Measurements from ENCODE around the gene PPP3CA.
"Not testable (repeated sequence)": the region's sequence is repeated elsewhere in the genome, so short reads cannot be mapped to it uniquely, and the experiment has no call there.

PPP3CA gene

DNA sequence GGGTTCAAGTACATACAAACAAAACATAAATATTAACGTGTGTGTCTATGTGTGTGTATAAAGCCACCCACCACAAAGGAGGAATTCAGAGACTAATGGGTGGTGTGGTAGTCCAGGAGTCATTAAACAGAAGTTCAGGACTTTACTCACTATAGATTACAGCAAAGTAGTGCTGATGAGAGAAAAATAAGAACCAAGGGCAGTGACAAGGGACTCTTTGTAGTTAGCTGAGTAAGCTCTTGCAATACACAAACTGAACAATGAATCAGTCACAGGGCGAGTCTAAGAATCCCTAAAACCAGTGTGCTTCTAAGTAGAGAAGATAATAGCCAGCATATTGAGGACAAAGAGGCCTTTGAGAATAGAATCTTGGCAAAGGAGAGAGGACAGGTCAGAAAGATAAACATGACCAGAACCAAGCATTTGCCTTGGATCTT lies 232.4 kb downstream of the PPP3CA start:
- no peak for DNase-seq (ENCODE audit: extremely low read depth in 1 of 2, low read depth in 1 of 2)

DNA sequence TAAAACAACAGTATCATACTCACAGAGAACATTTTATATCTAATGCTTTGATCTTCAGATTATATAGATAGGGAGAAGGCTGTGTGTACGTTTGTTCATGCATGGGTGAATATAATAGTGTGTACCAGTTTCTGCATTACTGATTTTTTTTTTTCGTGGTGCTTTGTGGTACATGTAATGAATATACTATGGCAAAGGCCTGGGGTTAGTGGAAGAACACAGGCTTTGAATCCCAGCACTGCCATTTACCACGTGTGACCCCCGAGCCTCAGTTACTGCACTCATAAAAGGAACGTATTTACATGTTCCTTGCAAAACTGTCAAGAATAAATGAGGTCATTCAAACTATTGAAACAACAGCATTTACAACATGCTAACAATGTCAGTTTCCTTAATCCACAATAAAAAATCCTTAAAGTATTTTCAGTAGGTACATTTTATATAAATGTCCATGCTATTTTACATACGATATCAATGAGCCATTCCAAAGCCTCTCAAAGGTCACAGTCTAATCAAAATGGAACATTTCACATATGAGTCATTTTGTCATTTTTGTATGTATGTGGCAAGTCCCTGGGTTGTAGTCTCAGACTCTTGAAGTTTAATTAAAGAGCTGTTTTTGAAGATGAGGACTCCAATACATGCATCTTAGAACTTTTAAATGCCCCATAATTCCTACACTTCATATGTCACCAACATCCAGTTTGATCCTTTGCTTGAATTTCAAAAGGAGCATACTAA lies 242.8 kb downstream of the PPP3CA start:
- DNase-seq (ENCODE audit: extremely low read depth in 1 of 2, low read depth in 1 of 2): no peak

DNA sequence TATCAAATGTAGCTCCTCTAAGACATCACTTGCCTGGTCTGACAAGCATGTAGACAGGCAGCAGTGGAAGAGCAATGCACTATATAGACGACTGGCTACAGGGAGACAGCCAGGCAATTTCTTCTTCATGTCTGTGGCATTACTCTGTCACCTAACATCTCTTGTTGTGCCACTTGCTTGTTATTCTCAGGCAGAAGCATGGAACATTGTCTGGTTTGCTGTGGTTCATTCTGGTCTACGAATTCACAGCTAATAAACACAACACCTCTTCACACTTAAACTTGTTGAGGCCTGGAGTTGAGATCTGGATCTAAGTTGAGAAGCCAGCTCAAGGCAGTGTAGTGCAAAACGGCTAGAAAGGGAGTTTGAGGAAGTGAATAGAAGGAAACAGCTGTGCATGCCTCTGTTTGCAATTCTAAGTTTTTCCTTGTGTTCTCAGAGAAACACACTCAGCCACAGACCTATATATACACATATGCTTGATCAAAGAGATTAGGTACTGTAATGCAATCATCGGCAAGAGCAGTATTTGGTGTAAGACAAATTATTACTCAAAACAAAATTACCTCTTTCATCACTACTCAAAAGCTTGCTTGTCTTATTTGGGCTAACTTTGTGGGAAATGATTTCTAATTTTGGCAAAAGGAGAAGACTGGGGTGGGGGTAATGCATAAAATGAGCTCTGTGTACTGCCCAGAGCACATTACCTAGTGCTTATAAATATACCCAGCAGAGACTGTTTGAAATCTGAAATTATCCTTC lies 243.8 kb downstream of the PPP3CA start:
- no peak for DNase-seq (ENCODE audit: extremely low read depth in 1 of 2, low read depth in 1 of 2)

DNA sequence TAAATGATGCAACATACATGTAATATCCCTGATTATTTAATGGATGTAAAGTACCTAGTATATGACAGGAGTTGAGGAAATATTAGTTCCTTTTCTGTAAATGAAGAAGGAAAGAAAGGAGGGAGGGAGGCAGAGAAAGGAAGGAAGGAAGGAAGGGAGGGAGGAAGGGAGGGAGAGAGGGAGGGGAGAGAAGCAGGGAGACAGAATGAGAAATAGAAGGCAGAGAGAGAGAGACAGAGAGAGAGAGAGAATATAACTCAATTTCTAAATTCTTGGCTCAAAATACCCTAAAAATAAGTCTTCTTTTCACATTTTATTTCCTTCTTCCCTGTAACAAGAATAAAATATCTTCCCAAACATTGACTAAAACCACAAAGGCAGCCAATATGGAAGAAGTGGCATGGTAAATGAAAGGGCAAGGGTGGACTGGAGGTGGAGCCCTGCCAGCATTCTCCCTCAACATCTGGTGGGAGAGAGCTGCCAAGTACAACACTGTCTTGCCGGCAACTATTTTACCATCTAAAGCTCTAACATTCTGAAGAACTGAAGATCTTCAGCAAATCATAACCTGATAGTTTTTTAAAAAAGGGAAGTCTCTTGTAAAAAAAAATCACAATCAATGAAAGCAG lies 245.1 kb downstream of the PPP3CA start:
- DNase-seq (ENCODE audit: extremely low read depth in 1 of 2, low read depth in 1 of 2): no peak

DNA sequence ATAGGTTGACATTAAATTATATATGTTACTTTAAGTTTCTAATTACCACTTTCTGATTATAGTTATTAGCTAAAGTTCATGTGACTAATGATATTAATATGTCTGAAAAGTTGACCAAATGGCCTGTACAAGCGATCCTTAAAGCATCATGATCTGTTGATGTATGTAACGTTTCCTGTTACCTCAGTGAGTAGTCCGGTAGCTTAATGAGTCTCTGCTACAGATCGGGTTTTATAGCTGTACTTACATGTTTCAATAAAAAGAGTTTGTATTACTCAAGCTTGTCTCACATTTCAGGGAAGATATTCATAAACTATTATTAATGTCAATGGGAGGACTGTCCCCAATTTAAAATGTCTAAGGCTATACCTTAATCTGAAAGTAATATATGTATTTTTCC lies 246.3 kb downstream of the PPP3CA start:
- no peak for DNase-seq (ENCODE audit: extremely low read depth in 1 of 2, low read depth in 1 of 2)

DNA sequence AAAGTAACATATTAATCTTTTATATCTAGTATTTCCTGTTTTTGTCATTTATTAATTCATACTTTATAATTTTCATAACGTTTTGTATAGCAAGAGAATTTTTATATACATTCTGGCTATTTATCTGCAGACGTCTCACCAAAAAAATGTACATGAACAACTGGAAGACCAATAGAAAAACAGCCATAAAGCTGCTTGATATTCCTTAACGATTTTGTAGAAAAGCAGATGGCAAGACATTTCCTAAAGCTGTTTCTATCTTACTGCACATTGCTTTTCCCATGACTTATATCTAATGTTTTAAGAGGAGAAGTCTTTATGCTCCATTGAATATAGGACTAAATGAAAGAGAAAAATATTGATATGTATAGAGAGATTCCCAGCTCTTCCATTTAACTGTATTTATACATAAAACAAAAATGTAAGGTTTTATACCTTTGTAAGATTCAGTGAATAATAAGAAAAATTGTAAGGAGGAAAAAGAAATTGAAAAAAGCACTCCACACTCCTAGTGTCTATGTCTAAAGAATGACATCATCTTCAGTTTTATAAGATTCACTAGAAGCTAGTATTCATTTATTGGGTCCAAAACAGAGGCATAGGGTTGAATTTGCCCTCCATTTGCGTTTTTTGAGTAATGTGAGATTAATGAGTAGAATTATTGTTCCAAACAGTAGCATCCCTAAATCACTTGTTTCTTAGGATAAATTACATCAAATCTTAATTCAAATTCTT lies 248.5 kb downstream of the PPP3CA start:
- DNase-seq (ENCODE audit: extremely low read depth in 1 of 2, low read depth in 1 of 2): no peak

DNA sequence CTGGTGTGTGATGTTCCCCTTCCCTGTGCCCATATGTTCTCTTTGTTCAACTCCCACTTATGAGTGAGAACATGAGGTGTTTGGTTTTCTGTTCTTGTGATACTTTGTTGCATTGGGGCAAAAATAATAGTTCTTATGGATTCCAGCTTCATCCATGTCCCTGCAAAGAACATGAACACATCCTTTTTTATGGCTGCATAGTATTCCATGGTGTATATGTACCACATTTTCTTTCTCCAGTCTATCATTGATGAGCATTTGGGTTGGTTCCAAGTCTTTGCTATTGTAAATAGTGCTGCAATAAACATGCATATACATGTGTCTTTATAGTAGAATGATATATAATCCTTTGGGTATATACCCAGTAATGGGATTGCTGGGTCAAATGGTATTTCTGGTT lies 254.7 kb downstream of the PPP3CA start:
- not testable (repeated sequence) for DNase-seq (ENCODE audit: extremely low read depth in 1 of 2, low read depth in 1 of 2)

DNA sequence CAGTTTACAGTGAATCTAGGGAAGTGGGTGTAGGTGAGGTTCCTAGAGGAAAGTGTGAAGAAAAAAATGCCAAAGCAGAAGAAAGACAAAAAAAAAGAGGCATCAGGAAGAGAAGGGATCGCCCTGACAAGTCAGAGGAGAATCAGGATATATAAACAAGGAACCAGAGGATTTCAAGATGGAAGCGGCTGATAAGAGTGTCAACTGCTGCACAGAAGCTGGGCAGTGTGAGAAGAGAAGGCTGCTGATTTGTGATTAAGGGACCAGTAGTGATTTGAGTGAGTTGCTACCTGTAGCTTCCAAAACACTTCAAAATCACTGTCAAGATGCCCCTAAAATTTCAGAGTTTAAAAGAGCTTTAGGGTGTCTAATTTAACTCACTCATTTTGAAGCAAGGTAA lies 258.2 kb downstream of the PPP3CA start:
- no peak for DNase-seq (ENCODE audit: extremely low read depth in 1 of 2, low read depth in 1 of 2)

DNA sequence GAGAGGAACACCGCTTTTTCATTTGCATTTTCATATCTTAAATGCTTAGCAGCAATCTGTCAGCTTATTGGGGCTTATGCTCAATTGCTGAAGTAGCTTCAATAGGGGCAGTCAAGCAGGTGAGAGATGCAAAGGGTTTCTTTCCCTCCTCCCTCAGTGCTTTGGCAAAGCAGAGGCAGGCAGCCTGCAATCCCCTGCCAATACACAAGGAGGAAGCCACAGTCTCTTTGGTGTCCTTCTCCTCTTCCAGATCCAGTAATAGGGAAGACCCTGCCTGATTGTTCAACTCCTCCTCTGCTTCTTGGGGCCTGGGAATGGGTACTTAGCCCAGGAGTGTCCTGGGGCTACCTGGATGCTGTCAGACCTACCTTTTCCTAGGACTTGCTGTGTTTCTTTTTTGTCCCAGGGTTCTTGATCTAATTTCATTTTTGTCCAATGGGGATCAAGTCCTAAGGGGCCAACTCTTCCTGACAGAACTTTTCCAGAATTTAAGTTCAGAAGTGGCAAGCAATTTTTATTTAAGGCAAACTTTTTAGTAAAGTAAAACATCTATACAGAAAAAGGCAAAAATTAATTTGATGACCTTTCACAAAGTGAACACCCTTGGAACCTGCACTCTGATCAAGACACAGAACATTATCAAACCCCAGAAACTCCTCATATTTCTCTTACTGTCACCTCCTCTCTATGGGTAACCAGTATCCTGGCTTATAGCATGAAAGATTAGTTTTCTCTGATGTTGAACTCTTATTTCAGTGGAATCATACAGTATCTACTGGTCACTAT lies 260.3 kb downstream of the PPP3CA start:
- no peak for DNase-seq (ENCODE audit: extremely low read depth in 1 of 2, low read depth in 1 of 2)

DNA sequence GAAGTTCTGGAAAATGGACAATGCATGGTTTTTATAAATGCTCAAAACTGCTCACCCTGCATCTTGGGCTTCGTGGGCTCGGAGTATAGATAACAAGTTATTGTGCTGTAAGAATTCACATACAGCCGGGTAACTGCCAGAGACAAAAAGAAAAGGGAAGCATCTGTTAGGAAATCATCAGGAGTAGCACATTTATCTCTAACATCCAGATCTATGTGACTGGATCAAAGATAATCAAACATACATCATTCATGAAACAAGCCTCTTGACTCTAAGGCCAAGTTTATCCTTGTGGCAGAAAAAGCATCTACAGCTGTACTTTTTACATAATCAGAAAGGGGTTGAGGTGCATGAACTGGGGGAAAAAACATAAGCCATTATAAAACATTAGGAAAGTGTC lies 264.2 kb downstream of the PPP3CA start:
- no peak for DNase-seq (ENCODE audit: extremely low read depth in 1 of 2, low read depth in 1 of 2)

DNA sequence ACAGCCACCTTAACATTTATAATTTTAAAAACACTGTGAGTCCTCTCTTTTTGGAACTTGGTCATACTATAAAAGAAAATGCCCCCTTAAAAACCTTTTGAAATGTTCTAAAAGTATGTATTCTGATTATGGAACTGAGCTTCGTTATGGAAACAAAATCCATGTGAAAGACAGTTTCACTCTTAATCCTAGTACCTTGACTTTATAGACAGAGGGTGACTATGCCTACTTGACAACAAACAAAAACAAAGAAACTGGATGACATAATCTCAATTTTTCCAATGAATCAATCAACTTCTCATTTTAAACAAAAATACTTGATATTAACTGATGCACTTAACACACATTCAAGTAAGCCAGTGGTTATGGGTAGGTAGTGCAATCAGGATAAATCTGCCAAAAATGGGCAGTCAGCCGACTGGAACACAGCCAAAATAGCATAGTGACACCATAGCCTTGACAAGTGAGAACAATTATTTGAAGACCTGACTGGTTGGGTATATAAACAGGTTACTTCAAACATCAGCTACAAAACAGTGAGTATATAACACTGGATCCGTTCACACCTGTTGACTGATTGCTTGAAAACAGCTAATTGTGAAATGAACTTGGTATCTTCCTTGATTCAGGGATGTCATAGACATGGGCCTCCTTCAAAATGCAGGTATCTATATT lies 265.5 kb downstream of the PPP3CA start:
- no peak for DNase-seq (ENCODE audit: extremely low read depth in 1 of 2, low read depth in 1 of 2)

DNA sequence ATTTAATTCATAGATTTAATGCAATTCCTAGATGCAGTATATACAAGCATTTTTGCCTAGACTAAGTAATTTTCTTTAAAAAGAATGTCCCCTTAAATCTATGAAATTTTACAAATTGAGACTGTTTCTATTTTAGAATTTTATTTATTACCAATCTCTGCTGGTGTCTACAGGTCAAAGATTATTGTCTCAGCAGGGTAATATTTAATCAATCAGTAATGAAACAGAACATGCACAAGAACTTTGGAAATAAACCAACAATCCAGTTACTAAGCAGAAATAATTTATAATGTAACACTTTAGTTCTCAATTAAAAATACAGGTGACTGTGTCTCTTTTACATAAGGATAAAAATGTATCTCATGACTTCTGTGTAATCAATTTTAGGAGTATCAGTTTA lies 266.2 kb downstream of the PPP3CA start:
- no peak for DNase-seq (ENCODE audit: extremely low read depth in 1 of 2, low read depth in 1 of 2)

DNA sequence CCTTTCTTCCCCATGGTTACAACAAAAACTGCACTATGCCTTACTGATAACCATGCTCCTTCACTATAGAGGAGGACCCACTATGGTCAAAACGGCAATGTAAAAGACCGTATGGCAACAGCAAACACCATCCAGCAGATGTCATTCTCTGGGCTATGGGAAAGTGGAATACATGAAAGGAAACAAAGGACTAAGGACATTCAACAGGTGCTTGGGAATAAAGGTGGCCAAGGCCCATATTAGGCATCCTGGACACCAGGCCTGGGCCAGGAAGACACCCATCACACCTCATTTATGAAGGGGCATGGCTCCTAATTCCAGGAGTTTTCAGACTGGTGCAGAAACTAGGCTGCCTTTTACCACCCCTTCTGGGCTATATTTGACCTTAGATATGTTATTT lies 268.4 kb downstream of the PPP3CA start:
- DNase-seq (ENCODE audit: extremely low read depth in 1 of 2, low read depth in 1 of 2): no peak

DNA sequence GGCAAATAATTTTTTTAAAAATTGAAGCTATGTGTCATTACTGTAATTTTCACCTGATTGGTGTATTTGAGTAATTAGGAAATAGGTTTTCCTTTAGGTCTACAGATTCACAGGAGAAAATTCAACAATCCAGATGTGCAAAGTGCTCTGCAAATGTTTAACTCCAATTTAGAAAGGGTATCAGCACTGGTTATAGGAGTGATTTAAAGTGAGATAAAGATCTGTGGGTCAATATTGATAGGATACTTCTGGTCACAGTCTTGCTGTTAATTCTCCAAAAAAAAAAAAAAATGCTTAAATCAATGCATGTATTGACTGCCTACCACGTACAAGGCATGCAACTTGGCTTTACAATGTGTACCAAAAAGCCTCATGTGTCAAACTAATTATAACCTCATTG lies 271.3 kb downstream of the PPP3CA start:
- no peak for DNase-seq (ENCODE audit: extremely low read depth in 1 of 2, low read depth in 1 of 2)

DNA sequence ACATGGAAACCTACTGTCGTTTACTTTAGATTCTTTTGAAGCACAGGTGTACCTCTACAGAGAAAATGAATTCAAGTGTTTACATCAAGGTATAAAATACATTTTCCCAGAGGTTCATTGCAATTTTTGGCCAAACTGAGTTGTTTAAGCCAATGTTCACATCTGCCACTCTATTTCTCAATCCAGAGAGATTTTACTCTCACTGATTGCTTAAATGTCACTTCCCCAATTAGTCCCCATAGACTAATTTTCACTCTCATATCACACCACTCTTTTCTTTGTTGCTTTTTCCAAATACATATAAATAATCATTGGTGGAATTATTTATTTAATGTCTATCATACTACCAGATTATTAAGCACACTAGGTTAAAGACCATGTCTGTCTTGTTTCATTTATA lies 271.8 kb downstream of the PPP3CA start:
- DNase-seq (ENCODE audit: extremely low read depth in 1 of 2, low read depth in 1 of 2): no peak

DNA sequence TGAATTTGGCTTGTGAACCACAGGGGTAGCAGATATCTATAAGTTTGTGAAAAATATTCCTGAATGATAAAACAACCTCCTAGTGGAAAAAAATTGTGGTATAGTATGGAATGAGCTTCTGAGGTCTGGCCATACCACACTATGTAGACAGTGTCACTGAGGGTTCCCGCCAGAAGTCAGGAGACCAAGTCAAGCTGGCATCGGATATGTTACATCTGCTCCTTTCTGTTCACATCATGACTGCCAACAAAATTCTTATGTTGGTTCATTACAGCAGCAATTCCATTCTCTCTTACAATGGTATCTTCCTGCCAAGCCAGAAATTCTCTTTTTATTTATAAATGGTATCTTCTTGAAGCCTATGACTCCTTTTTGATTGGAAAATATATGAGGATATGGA lies 273.0 kb downstream of the PPP3CA start:
- DNase-seq (ENCODE audit: extremely low read depth in 1 of 2, low read depth in 1 of 2): no peak

DNA sequence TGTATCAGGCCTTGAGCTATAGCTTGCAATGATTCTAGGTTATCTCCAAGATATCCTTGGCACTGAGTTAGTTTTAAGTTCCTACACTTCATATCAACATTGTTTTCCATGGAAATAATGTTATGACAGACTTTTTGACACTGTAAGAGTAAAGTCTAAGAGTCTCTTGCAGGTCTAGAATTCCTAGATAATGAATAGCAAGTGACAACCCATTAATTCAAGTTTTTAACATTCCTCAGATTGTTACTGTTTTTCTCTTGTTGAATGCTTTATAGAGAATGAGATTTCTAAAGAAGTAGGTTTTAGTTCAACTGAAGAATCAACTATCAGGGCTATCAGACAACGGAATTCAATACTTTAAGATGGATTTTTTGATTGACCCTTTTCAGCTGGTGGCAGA lies 276.1 kb downstream of the PPP3CA start:
- DNase-seq (ENCODE audit: extremely low read depth in 1 of 2, low read depth in 1 of 2): no peak

DNA sequence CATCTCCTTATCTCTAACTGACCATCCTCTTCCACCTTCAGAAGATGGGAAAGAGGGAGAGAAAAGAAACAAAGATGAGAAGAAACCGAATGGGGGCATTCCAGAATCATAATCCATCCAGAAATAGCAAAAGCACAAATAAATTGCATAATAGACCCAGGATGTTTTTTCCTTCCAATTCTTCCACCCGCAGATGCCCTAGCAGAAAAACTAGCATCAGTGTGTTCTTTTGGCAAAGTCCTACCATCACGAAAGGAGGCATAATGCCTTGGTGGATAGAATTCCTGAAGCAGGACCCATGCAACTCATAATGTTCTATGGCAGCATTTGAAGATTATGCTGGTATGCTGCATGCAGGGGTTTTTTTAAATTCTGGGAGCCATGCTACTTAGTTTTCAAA lies 279.2 kb downstream of the PPP3CA start:
- DNase-seq (ENCODE audit: extremely low read depth in 1 of 2, low read depth in 1 of 2): no peak

DNA sequence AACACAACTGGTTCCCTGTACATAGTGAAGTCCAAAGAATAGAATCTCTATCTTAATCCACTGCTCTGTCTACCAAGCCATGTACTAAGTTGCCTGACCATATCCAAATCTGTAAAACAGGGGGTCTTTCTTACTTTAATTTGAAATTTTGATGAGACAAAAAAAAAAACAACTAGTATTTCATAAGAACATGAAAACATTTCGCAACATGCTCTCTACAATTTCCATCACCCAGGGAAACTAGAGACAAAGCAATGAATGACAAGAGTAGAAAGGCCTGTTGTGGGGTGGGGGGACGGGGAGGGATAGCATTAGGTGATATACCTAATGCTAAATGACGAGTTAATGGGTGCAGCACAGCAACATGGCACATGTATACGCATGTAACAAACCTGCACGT lies 279.9 kb downstream of the PPP3CA start:
- no peak for DNase-seq (ENCODE audit: extremely low read depth in 1 of 2, low read depth in 1 of 2)

DNA sequence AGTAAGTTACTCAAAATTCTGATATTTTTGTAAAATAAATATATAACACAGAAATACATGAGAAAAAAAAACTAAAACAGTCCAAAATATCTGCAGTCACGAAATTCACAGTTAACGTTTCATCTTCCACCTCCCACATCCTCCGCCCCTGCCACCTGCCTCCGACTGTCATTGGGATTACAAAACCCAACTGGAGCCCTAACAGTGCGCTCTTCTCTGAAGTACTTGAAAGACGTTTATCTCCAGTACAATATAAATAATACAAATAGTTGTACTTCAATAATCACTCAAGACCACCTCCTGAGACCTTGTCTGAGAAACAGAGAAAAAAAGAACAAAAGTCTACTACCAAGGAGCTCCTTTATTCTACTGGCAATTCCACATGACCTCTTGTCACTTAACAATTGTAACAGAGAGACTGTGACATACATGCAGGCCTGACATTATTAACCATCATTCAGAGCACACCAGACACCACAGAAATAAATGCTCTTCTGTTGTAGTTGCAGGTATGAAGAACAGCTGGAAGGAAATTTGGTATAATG lies 280.6 kb downstream of the PPP3CA start:
- no peak for DNase-seq (ENCODE audit: extremely low read depth in 1 of 2, low read depth in 1 of 2)
